Measurements from ENCODE around the gene SFTPA1.
"Not testable (repeated sequence)": the region's sequence is repeated elsewhere in the genome, so short reads cannot be mapped to it uniquely, and the experiment has no call there.

SFTPA1 gene

GRCh38 chr10:79610601-79611191 lies at the start of gene SFTPA1:
Gene SFTPA1, plus strand, starts transcription at chr10:79610939. Its CDS starts 887 bp downstream, at chr10:79611826.
- Histone ChIP-seq H3K4me3 (no peak within 1 kb of the TSS), H3K4me1 (no peaks in the 10 kb centered on the region), H3K27me3 (ENCODE audit: low read depth) (no peaks in the 10 kb centered on the region), H3K9me3 (no peaks in the 10 kb centered on the region), H3K36me3 (replicated peaks) (no peaks in the 10 kb centered on the region)
- DNase-seq (ENCODE audit: low spot score in 2 of 2) = no peak
- in situ Hi-C loops (cut with MboI; ENCODE audit: low sequenced_read_pairs) = no loop called here

GRCh38 chr10:79561257-79561656 lies 49.5 kb upstream of the SFTPA1 start:
- Histone ChIP-seq H3K4me3 (no peak overlapping the region), H3K4me1 (no peaks in the 10 kb centered on the region; the same call in 1 of the 2 replicates), H3K27me3 (ENCODE audit: low read depth) (no peaks in the 10 kb centered on the region), H3K9me3 (no peaks in the 10 kb centered on the region), H3K36me3 (replicated peaks) (no peaks in the 10 kb centered on the region)
- DNase-seq (ENCODE audit: low spot score in 2 of 2) = no peak
- in situ Hi-C loops (cut with MboI; ENCODE audit: low sequenced_read_pairs) = loop anchor here (5.0 kb wide), 1 partner anchor 366 kb away; no protein-coding TSS in a partner anchor

GRCh38 chr10:79562135-79562756 lies 48.5 kb upstream of the SFTPA1 start:
- no peaks in the 10 kb centered on the region; the same call in 1 of the 2 replicates for H3K4me1 ChIP-seq
- no peaks in the 10 kb centered on the region for H3K27me3 ChIP-seq (ENCODE audit: low read depth)
- DNase-seq (ENCODE audit: low spot score in 2 of 2) = peak; percentile 62 to 85
- no peaks in the 10 kb centered on the region for H3K9me3 ChIP-seq
- H3K36me3 ChIP-seq (replicated peaks) = no peaks in the 10 kb centered on the region
- no peak overlapping the region for H3K4me3 ChIP-seq
- in situ Hi-C loops (cut with MboI; ENCODE audit: low sequenced_read_pairs) = loop anchor here (5.0 kb wide), 1 partner anchor 365 kb away; no protein-coding TSS in a partner anchor

GRCh38 chr10:79563426-79563825 lies 47.3 kb upstream of the SFTPA1 start:
- in situ Hi-C loops (cut with MboI; ENCODE audit: low sequenced_read_pairs) = loop anchor here (5.0 kb wide), 1 partner anchor 364 kb away; no protein-coding TSS in a partner anchor
- no peaks in the 10 kb centered on the region; the same call in 1 of the 2 replicates for H3K4me1 ChIP-seq
- H3K36me3 ChIP-seq (replicated peaks) = no peaks in the 10 kb centered on the region
- 0 out of 2 replicates have a peak, but pooled peaks cover 2% of the 10 kb centered on the region for H3K27me3 ChIP-seq (ENCODE audit: low read depth)
- no peaks in the 10 kb centered on the region for H3K9me3 ChIP-seq
- H3K4me3 ChIP-seq = no peak overlapping the region
- no peak for DNase-seq (ENCODE audit: low spot score in 2 of 2)

GRCh38 chr10:79570624-79571023 lies 40.1 kb upstream of the SFTPA1 start:
- H3K36me3 ChIP-seq (replicated peaks); in situ Hi-C loops (cut with MboI; ENCODE audit: low sequenced_read_pairs); H3K27me3 ChIP-seq (ENCODE audit: low read depth); H3K4me3 ChIP-seq; H3K9me3 ChIP-seq; H3K4me1 ChIP-seq: not testable (repeated sequence)
- peak in 1 of 2 experiments; percentile 19 for DNase-seq (ENCODE audit: low spot score in 2 of 2)

GRCh38 chr10:79579361-79579760 lies 31.4 kb upstream of the SFTPA1 start:
- Histone ChIP-seq H3K36me3 (replicated peaks) (no peaks in the 10 kb centered on the region), H3K4me3 (no peak overlapping the region), H3K4me1 (no peaks in the 10 kb centered on the region), H3K27me3 (ENCODE audit: low read depth) (peaks cover 21% of the 10 kb centered on the region), H3K9me3 (no peaks in the 10 kb centered on the region)
- in situ Hi-C loops (cut with MboI; ENCODE audit: low sequenced_read_pairs) = no loop called here
- no peak for DNase-seq (ENCODE audit: low spot score in 2 of 2)

GRCh38 chr10:79581044-79581443 lies 29.7 kb upstream of the SFTPA1 start:
- no peak for DNase-seq (ENCODE audit: low spot score in 2 of 2)
- Histone ChIP-seq H3K36me3 (replicated peaks) (no peaks in the 10 kb centered on the region), H3K4me3 (no peak overlapping the region), H3K27me3 (ENCODE audit: low read depth) (peaks cover 21% of the 10 kb centered on the region), H3K4me1 (no peaks in the 10 kb centered on the region), H3K9me3 (no peaks in the 10 kb centered on the region)
- in situ Hi-C loops (cut with MboI; ENCODE audit: low sequenced_read_pairs) = no loop called here

- Histone ChIP-seq H3K27me3 (ENCODE audit: low read depth) (peaks cover 21% of the 10 kb centered on the region), H3K4me1 (no peaks in the 10 kb centered on the region), H3K36me3 (replicated peaks) (no peaks in the 10 kb centered on the region), H3K9me3 (no peaks in the 10 kb centered on the region), H3K4me3 (no peak overlapping the region)
- DNase-seq (ENCODE audit: low spot score in 2 of 2) = no peak
- in situ Hi-C loops (cut with MboI; ENCODE audit: low sequenced_read_pairs) = no loop called here
Observed at GRCh38 chr10:79582096-79582495, 28.6 kb upstream of the SFTPA1 start.

- H3K4me3 ChIP-seq; in situ Hi-C loops (cut with MboI; ENCODE audit: low sequenced_read_pairs); H3K4me1 ChIP-seq; H3K36me3 ChIP-seq (replicated peaks); DNase-seq (ENCODE audit: low spot score in 2 of 2); H3K9me3 ChIP-seq: not testable (repeated sequence)
- H3K27me3 ChIP-seq (ENCODE audit: low read depth) = peaks cover 16% of the 10 kb centered on the region
Observed at GRCh38 chr10:79582954-79583353, 27.8 kb upstream of the SFTPA1 start.

GRCh38 chr10:79583488-79584024 lies 27.2 kb upstream of the SFTPA1 start:
- Histone ChIP-seq H3K4me1 (no peaks in the 10 kb centered on the region), H3K9me3 (no peaks in the 10 kb centered on the region), H3K4me3 (no peak overlapping the region), H3K27me3 (ENCODE audit: low read depth) (peaks cover 10% of the 10 kb centered on the region), H3K36me3 (replicated peaks) (no peaks in the 10 kb centered on the region)
- no peak for DNase-seq (ENCODE audit: low spot score in 2 of 2)
- in situ Hi-C loops (cut with MboI; ENCODE audit: low sequenced_read_pairs) = no loop called here

- Histone ChIP-seq H3K36me3 (replicated peaks) (no peaks in the 10 kb centered on the region), H3K9me3 (no peaks in the 10 kb centered on the region), H3K4me3 (no peak overlapping the region), H3K27me3 (ENCODE audit: low read depth) (peaks cover 7% of the 10 kb centered on the region), H3K4me1 (no peaks in the 10 kb centered on the region)
- DNase-seq (ENCODE audit: low spot score in 2 of 2) = no peak
- in situ Hi-C loops (cut with MboI; ENCODE audit: low sequenced_read_pairs) = no loop called here
Observed at GRCh38 chr10:79585870-79586527, 24.7 kb upstream of the SFTPA1 start.

GRCh38 chr10:79586933-79587332 lies 23.8 kb upstream of the SFTPA1 start:
- Histone ChIP-seq H3K4me3 (no peak overlapping the region), H3K4me1 (no peaks in the 10 kb centered on the region), H3K9me3 (no peaks in the 10 kb centered on the region), H3K36me3 (replicated peaks) (no peaks in the 10 kb centered on the region), H3K27me3 (ENCODE audit: low read depth) (peaks cover 3% of the 10 kb centered on the region; the same call in 1 of the 2 replicates)
- in situ Hi-C loops (cut with MboI; ENCODE audit: low sequenced_read_pairs) = no loop called here
- no peak for DNase-seq (ENCODE audit: low spot score in 2 of 2)

GRCh38 chr10:79588800-79589199 lies 21.9 kb upstream of the SFTPA1 start:
- in situ Hi-C loops (cut with MboI; ENCODE audit: low sequenced_read_pairs) = no loop called here

GRCh38 chr10:79593377-79593776 lies 17.4 kb upstream of the SFTPA1 start:
- in situ Hi-C loops (cut with MboI; ENCODE audit: low sequenced_read_pairs) = no loop called here
- DNase-seq (ENCODE audit: low spot score in 2 of 2) = no peak
- no peaks in the 10 kb centered on the region; the same call in 1 of the 2 replicates for H3K9me3 ChIP-seq
- H3K4me3 ChIP-seq = no peak overlapping the region
- H3K27me3 ChIP-seq (ENCODE audit: low read depth) = no peaks in the 10 kb centered on the region
- no peaks in the 10 kb centered on the region for H3K36me3 ChIP-seq (replicated peaks)
- no peaks in the 10 kb centered on the region for H3K4me1 ChIP-seq

More at GRCh38 chr10:79588800-79589199, 21.9 kb upstream of the SFTPA1 start:
- Histone ChIP-seq H3K27me3 (ENCODE audit: low read depth) (peaks cover 3% of the 10 kb centered on the region; the same call in 1 of the 2 replicates), H3K4me3 (no peak overlapping the region), H3K9me3 (no peaks in the 10 kb centered on the region), H3K4me1 (no peaks in the 10 kb centered on the region), H3K36me3 (replicated peaks) (no peaks in the 10 kb centered on the region)
- DNase-seq (ENCODE audit: low spot score in 2 of 2) = no peak
